Activated naive CD8-positive, alpha-beta T cell treated with anti-CD3 and anti-CD28 coated beads, Interleukin-2, amount 50 U/mL, for 16 hours (primary cell): ENCODE results near the gene WWOX.
"Not testable (repeated sequence)": the region's sequence is repeated elsewhere in the genome, so short reads cannot be mapped to it uniquely, and the experiment has no call there.

Experiments used
- DNase-seq: peaks from one replicate; pipeline ENCODE4 v3.0.0-alpha.2; 2020; ENCODE audit warnings: low read depth, low spot score

Gene WWOX

GRCh38 chr16:78684030-78684611 is 584.7 kb downstream of the WWOX start:
- no peak for DNase-seq

GRCh38 chr16:78684655-78685375 is 585.4 kb downstream of the WWOX start:
- DNase-seq = no peak

GRCh38 chr16:78686601-78687000 is 587.1 kb downstream of the WWOX start:
- no peak for DNase-seq

- DNase-seq = no peak
Measured at GRCh38 chr16:78689028-78689427, 589.6 kb downstream of the WWOX start.

- no peak for DNase-seq
Measured at GRCh38 chr16:78689536-78689935, 590.1 kb downstream of the WWOX start.

- no peak for DNase-seq
Measured at GRCh38 chr16:78690510-78690909, 591.1 kb downstream of the WWOX start.

- DNase-seq = not testable (repeated sequence)
Measured at GRCh38 chr16:78691746-78692145, 592.3 kb downstream of the WWOX start.

- DNase-seq = no peak
Measured at GRCh38 chr16:78693496-78693895, 594.0 kb downstream of the WWOX start.

- DNase-seq = no peak
Measured at GRCh38 chr16:78694414-78694813, 595.0 kb downstream of the WWOX start.

- no peak for DNase-seq
Measured at GRCh38 chr16:78695391-78695790, 595.9 kb downstream of the WWOX start.

- no peak for DNase-seq
Measured at GRCh38 chr16:78696797-78697196, 597.3 kb downstream of the WWOX start.

GRCh38 chr16:78697426-78697825 is 598.0 kb downstream of the WWOX start:
- DNase-seq = no peak

- DNase-seq = no peak
Measured at GRCh38 chr16:78703936-78704335, 604.5 kb downstream of the WWOX start.

GRCh38 chr16:78704416-78704815 is 605.0 kb downstream of the WWOX start:
- no peak for DNase-seq

- no peak for DNase-seq
Measured at GRCh38 chr16:78705694-78706093, 606.2 kb downstream of the WWOX start.

GRCh38 chr16:78706637-78707036 is 607.2 kb downstream of the WWOX start:
- DNase-seq = no peak

- DNase-seq = no peak
Measured at GRCh38 chr16:78709137-78709884, 609.9 kb downstream of the WWOX start.

GRCh38 chr16:78715106-78715505 is 615.7 kb downstream of the WWOX start:
- DNase-seq = no peak

- no peak for DNase-seq
Measured at GRCh38 chr16:78715673-78716072, 616.2 kb downstream of the WWOX start.

- no peak for DNase-seq
Measured at GRCh38 chr16:78718141-78718540, 618.7 kb downstream of the WWOX start.

GRCh38 chr16:78720416-78720815 is 621.0 kb downstream of the WWOX start:
- DNase-seq = no peak

GRCh38 chr16:78727536-78727935 is 628.1 kb downstream of the WWOX start:
- DNase-seq = no peak

GRCh38 chr16:78729687-78730086 is 630.2 kb downstream of the WWOX start:
- DNase-seq = no peak
